ENCODE data around the gene MYOM3. TPM values are rescaled to one million over a fixed set of nuclear protein-coding genes. Genes with fewer than 3 reads are reported as not detected.

MYOM3 gene
- total RNA-seq, 1 experiment from 2014 or later, result 0.42 TPM

- H3K27ac Mint-ChIP-seq (ENCODE audit: unreplicated experiment), result no peak overlapping the region
- H3K9me3 Mint-ChIP-seq (ENCODE audit: low read depth, unreplicated experiment), result peaks cover 11% of the 10 kb centered on the region
- DNase-seq, result no peak
- intact Hi-C loops (cut with micrococcal nuclease; ENCODE audit: unreplicated experiment), result no loop called here
- BruUV-seq (replicated peaks), result no TSS peak
- no peaks in the 10 kb centered on the region for H3K27me3 Mint-ChIP-seq (ENCODE audit: unreplicated experiment)
- H3K4me3 Mint-ChIP-seq (ENCODE audit: low read depth, unreplicated experiment), result no peak overlapping the region
- CTCF ChIA-PET, result interaction anchor here (0.7 kb wide), 1 partner anchor 699 kb away, joined by 4 read pairs; no protein-coding TSS in a partner anchor
- H3K36me3 Mint-ChIP-seq (ENCODE audit: insufficient read depth, unreplicated experiment), result peaks cover 4% of the 10 kb centered on the region
- peaks cover 9% of the 10 kb centered on the region for H3K4me1 Mint-ChIP-seq (ENCODE audit: low read depth, unreplicated experiment)
- no peak for TF ChIP-seq CTCF (IDR thresholded peaks at IDR 0.05; ENCODE audit: unreplicated experiment)
Measured at GRCh38 chr1:24127134-24127800, 15.3 kb upstream of the MYOM3 start.

GRCh38 chr1:24126672-24127023 lies 14.7 kb upstream of the MYOM3 start:
- Mint-ChIP-seq H3K27ac (ENCODE audit: unreplicated experiment) (no peak overlapping the region), H3K4me1 (ENCODE audit: low read depth, unreplicated experiment) (peaks cover 9% of the 10 kb centered on the region), H3K4me3 (ENCODE audit: low read depth, unreplicated experiment) (no peak overlapping the region), H3K36me3 (ENCODE audit: insufficient read depth, unreplicated experiment) (peaks cover 4% of the 10 kb centered on the region), H3K27me3 (ENCODE audit: unreplicated experiment) (no peaks in the 10 kb centered on the region), H3K9me3 (ENCODE audit: low read depth, unreplicated experiment) (peaks cover 11% of the 10 kb centered on the region)
- CTCF ChIA-PET, result interaction anchor here (0.7 to 1.5 kb wide), 2 partner anchors 24 to 699 kb away, joined by 4 read pairs; no protein-coding TSS in a partner anchor
- DNase-seq, result no peak
- intact Hi-C loops (cut with micrococcal nuclease; ENCODE audit: unreplicated experiment), result no loop called here
- no TSS peak for BruUV-seq (replicated peaks)
- TF ChIP-seq CTCF (IDR thresholded peaks at IDR 0.05; ENCODE audit: unreplicated experiment), result no peak

- DNase-seq, result no peak
- H3K4me3 Mint-ChIP-seq (ENCODE audit: low read depth, unreplicated experiment), result no peak overlapping the region
- H3K4me1 Mint-ChIP-seq (ENCODE audit: low read depth, unreplicated experiment), result peaks cover 9% of the 10 kb centered on the region
- CTCF ChIA-PET, result interaction anchor here (1.5 kb wide), 1 partner anchor 24 kb away, joined by 4 read pairs; no protein-coding TSS in a partner anchor
- H3K9me3 Mint-ChIP-seq (ENCODE audit: low read depth, unreplicated experiment), result peaks cover 10% of the 10 kb centered on the region
- no peaks in the 10 kb centered on the region for H3K27me3 Mint-ChIP-seq (ENCODE audit: unreplicated experiment)
- BruUV-seq (replicated peaks), result no TSS peak
- intact Hi-C loops (cut with micrococcal nuclease; ENCODE audit: unreplicated experiment), result no loop called here
- no peak for TF ChIP-seq CTCF (IDR thresholded peaks at IDR 0.05; ENCODE audit: unreplicated experiment)
- no peak overlapping the region for H3K27ac Mint-ChIP-seq (ENCODE audit: unreplicated experiment)
- peaks cover 4% of the 10 kb centered on the region for H3K36me3 Mint-ChIP-seq (ENCODE audit: insufficient read depth, unreplicated experiment)
Measured at GRCh38 chr1:24126018-24126671, 14.2 kb upstream of the MYOM3 start.

- CTCF ChIA-PET, result interaction anchor here (1.5 kb wide), 1 partner anchor 25 kb away, joined by 4 read pairs; no protein-coding TSS in a partner anchor
- intact Hi-C loops (cut with micrococcal nuclease; ENCODE audit: unreplicated experiment), result no loop called here
- no TSS peak for BruUV-seq (replicated peaks)
- DNase-seq, result no peak
- H3K4me1 Mint-ChIP-seq (ENCODE audit: low read depth, unreplicated experiment), result peaks cover 10% of the 10 kb centered on the region
- H3K4me3 Mint-ChIP-seq (ENCODE audit: low read depth, unreplicated experiment), result no peak overlapping the region
- H3K27me3 Mint-ChIP-seq (ENCODE audit: unreplicated experiment), result no peaks in the 10 kb centered on the region
- TF ChIP-seq CTCF (IDR thresholded peaks at IDR 0.05; ENCODE audit: unreplicated experiment), result no peak
- peaks cover 4% of the 10 kb centered on the region for H3K36me3 Mint-ChIP-seq (ENCODE audit: insufficient read depth, unreplicated experiment)
- H3K27ac Mint-ChIP-seq (ENCODE audit: unreplicated experiment), result no peak overlapping the region
- peaks cover 7% of the 10 kb centered on the region for H3K9me3 Mint-ChIP-seq (ENCODE audit: low read depth, unreplicated experiment)
Measured at GRCh38 chr1:24125456-24125855, 13.5 kb upstream of the MYOM3 start.

Measured in Calu3 (cell line).